OCI-LY3 (cell line): ENCODE data around the gene FBXL4.

ENCODE experiments used
- H2AFZ ChIP-seq: fragments of 200-600, 300-600 bp; shearing (Covaris generic); 2 replicates; pipeline ENCODE4 v1.6.0; 2014; ENCODE audit warnings: antibody characterized with exemption, low read depth, low read length
- H3K27ac ChIP-seq: fragments of 200-600, 300-600 bp; sonication (generic); 2 replicates; pipeline ENCODE4 v1.5.1; 2014; ENCODE audit warnings: mild to moderate bottlenecking, low read length, moderate library complexity, mixed read lengths
- H3K27me3 ChIP-seq: fragments of 200-600, 300-600 bp; sonication (generic); 2 replicates; pipeline ENCODE4 v1.6.1; 2014; ENCODE audit warnings: low read depth, low read length, mixed read lengths
- H3K36me3 ChIP-seq: fragments of 200-600, 300-600 bp; sonication (generic); replicated peaks from 2 replicates; pipeline ENCODE3; 2014; ENCODE audit warnings: low read depth, low read length, mixed read lengths
- H3K4me1 ChIP-seq: fragments of 300-600, 200-600 bp; sonication (generic); 2 replicates; pipeline ENCODE4 v1.6.1; 2014; ENCODE audit warnings: low read length, mixed read lengths
- H3K4me2 ChIP-seq: fragments of 200-600, 300-600 bp; sonication (generic); 2 replicates; pipeline ENCODE4 v1.6.1; 2014; ENCODE audit warnings: low read length, mixed read lengths
- H3K4me3 ChIP-seq: fragments of 300-600, 200-600 bp; sonication (generic); 2 replicates; pipeline ENCODE4 v1.5.1; 2014; ENCODE audit warnings: antibody characterized with exemption, mild to moderate bottlenecking, low read length, moderate library complexity
- H3K79me2 ChIP-seq: fragments of 300-600, 200-600 bp; shearing (Covaris generic); 2 replicates; pipeline ENCODE4 v1.6.1; 2014; ENCODE audit warnings: mild to moderate bottlenecking, low read length, mixed read lengths
- H3K9ac ChIP-seq: fragments of 300-600, 200-600 bp; shearing (Covaris generic); 2 replicates; pipeline ENCODE4 v1.6.0; 2014; ENCODE audit warnings: mild to moderate bottlenecking, low read length, moderate library complexity
- H3K9me3 ChIP-seq: fragments of 200-600, 300-600 bp; shearing (Covaris generic); 2 replicates; pipeline ENCODE4 v1.6.1; 2014; ENCODE audit warnings: low read length, mixed read lengths; ENCODE audit not compliant: insufficient read depth
- H4K20me1 ChIP-seq: fragments of 200-600, 300-600 bp; sonication (generic); 2 replicates; pipeline ENCODE4 v1.6.1; 2016; ENCODE audit warnings: low read length, mixed read lengths; ENCODE audit not compliant: insufficient read depth
- EZH2phosphoT487 ChIP-seq: fragments of 200-600 bp; shearing (Covaris generic); IDR thresholded peaks from 2 replicates; pipeline ENCODE4 v1.6.1; 2018; ENCODE audit warnings: antibody characterized with exemption, mixed run types, low read depth
- TF ChIP-seq, protein P1 (sequence below): fragments of 200-600, 300-600 bp; sonication (generic); IDR thresholded peaks from 2 replicates; pipeline ENCODE4 v1.5.1; 2014; ENCODE audit warnings: antibody characterized with exemption, low read length, low read depth

FBXL4 gene

DNA sequence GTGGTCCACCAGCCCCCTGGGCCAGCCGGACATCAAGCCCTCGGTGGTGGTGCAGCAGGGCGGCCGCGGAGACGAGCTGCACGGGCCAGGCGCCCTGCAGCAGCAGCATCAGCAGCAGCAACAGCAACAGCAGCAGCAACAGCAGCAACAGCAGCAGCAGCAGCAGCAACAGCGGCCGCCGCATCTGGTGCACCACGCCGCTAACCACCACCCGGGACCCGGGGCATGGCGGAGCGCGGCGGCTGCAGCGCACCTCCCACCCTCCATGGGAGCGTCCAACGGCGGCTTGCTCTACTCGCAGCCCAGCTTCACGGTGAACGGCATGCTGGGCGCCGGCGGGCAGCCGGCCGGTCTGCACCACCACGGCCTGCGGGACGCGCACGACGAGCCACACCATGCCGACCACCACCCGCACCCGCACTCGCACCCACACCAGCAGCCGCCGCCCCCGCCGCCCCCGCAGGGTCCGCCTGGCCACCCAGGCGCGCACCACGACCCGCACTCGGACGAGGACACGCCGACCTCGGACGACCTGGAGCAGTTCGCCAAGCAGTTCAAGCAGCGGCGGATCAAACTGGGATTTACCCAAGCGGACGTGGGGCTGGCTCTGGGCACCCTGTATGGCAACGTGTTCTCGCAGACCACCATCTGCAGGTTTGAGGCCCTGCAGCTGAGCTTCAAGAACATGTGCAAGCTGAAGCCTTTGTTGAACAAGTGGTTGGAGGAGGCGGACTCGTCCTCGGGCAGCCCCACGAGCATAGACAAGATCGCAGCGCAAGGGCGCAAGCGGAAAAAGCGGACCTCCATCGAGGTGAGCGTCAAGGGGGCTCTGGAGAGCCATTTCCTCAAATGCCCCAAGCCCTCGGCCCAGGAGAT is 112.4 kb downstream of the FBXL4 start:
- TF ChIP-seq EZH2phosphoT487: no peak
- TF ChIP-seq, protein P1, sequence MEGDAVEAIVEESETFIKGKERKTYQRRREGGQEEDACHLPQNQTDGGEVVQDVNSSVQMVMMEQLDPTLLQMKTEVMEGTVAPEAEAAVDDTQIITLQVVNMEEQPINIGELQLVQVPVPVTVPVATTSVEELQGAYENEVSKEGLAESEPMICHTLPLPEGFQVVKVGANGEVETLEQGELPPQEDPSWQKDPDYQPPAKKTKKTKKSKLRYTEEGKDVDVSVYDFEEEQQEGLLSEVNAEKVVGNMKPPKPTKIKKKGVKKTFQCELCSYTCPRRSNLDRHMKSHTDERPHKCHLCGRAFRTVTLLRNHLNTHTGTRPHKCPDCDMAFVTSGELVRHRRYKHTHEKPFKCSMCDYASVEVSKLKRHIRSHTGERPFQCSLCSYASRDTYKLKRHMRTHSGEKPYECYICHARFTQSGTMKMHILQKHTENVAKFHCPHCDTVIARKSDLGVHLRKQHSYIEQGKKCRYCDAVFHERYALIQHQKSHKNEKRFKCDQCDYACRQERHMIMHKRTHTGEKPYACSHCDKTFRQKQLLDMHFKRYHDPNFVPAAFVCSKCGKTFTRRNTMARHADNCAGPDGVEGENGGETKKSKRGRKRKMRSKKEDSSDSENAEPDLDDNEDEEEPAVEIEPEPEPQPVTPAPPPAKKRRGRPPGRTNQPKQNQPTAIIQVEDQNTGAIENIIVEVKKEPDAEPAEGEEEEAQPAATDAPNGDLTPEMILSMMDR: no peak
- Histone ChIP-seq H3K4me1 (no peaks in the 10 kb centered on the region), H3K9me3 (no peaks in the 10 kb centered on the region), H3K79me2 (no peaks in the 10 kb centered on the region), H4K20me1 (no peaks in the 10 kb centered on the region), H3K4me2 (no peak overlapping the region), H3K9ac (no peak overlapping the region), H3K27me3 (no peaks in the 10 kb centered on the region), H2AFZ (no peak overlapping the region), H3K27ac (no peak overlapping the region), H3K36me3 (no peaks in the 10 kb centered on the region), H3K4me3 (no peak overlapping the region)

DNA sequence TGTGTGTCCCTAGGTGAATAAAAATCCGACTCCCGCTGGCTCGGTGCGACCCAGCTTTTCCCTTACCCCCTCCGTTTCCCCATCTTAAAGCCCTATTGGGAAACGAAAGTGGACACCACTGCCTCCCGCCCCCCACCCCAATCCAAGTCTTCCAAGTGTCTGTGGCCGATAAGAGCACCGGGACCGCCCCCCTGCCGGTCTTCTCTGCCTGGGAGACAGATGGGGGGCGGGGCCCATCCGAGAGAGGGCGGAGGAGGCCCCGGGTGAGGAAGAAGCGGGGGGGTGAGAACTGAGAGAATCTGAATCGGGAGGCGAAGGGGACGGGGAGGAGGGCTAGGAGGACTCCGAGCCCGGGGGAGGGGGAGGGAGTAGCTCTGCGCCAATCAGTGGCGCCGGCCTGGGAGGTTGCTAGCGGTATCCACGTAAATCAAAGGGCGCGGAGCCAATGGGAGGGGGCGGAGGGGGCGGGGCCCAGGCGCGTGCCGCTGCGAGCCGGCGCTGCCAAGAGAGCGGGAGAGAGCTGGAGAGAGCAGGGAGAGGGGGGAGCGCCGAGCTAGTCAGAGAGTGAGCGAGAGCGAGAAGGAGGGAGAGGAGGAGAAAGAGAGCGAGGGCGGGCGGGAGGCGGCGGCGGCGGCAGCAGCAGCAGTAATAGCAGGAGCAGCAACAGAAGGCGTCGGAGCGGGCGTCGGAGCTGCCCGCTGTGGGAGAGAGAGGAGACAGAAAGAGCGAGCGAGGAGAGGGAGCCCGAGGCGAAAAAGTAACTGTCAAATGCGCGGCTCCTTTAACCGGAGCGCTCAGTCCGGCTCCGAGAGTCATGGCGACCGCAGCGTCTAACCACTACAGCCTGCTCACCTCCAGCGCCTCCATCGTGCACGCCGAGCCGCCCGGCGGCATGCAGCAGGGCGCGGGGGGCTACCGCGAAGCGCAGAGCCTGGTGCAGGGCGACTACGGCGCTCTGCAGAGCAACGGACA is 113.4 kb downstream of the FBXL4 start, which contains the start of gene POU3F2:
Gene POU3F2 (plus strand): TSS at position 515 of the 972 bp plus-strand sequence. CDS start 300 bp downstream, at position 815.
- Histone ChIP-seq H2AFZ (no peak within 1 kb of the TSS), H3K4me2 (no peak within 1 kb of the TSS), H3K27me3 (no peaks in the 10 kb centered on the region), H3K4me1 (no peaks in the 10 kb centered on the region), H3K36me3 (no peaks in the 10 kb centered on the region), H3K27ac (no peak within 1 kb of the TSS), H3K9ac (no peak within 1 kb of the TSS), H3K79me2 (no peaks in the 10 kb centered on the region), H3K9me3 (no peaks in the 10 kb centered on the region), H3K4me3 (no peak within 1 kb of the TSS), H4K20me1 (no peaks in the 10 kb centered on the region)
- TF ChIP-seq EZH2phosphoT487: no peak
- TF ChIP-seq, protein P1: no peak

DNA sequence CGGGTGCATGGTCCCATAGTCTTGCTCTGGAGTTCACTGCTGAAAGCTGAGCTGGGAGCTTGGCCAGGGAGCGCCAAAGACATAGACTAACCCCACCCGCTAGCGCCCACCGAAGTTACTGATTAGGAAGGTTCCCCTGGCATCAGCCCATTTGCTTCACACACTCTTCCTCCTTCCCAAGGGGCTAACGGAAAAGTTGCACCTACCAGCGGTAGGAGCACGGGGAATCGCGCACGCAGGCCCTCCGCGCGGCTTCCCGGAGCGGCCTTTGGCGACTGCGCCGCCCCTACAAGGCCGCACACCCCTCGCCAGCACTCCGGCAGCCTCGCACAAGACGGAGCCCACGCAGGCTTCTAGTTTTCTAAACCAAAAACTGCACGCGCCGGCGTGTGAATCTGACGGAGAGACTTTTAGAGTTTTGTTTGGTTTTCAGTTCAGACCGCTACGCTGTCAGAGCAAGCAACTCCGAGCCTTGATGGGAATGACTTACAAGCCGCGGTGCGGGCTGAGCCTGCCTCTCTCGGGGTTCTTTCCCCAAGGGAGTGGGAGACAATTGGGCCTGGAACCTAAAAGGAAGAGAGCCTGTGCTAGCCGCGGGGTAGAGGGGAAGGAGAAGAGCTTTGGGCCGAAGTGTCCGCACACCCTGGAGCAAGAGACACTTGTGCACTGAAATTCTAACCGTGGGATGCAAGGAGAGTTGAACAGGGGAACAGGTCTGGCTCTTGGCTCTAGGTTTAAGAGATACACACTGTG is 114.3 kb downstream of the FBXL4 start:
- TF ChIP-seq, protein P1: no peak
- no peak for TF ChIP-seq EZH2phosphoT487
- Histone ChIP-seq H3K9me3 (no peaks in the 10 kb centered on the region), H3K27ac (no peak overlapping the region), H2AFZ (no peak overlapping the region), H3K4me1 (no peaks in the 10 kb centered on the region), H3K4me3 (no peak overlapping the region), H4K20me1 (no peaks in the 10 kb centered on the region), H3K79me2 (no peaks in the 10 kb centered on the region), H3K27me3 (no peaks in the 10 kb centered on the region), H3K36me3 (no peaks in the 10 kb centered on the region), H3K9ac (no peak overlapping the region), H3K4me2 (no peak overlapping the region)

DNA sequence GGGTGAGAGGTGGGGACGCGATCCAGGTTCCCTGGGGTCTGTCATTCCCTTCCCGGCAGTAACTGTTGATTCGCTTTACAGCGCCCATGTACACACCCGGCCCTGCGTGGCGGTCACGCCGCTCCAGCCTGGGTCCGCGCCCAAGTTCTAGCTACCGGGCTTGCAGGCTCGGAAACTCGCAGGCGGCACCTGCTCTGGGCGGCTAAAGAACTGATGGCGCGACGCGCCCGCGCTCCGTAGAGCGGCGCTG is 114.8 kb downstream of the FBXL4 start:
- H3K4me2 ChIP-seq: no peak overlapping the region
- no peaks in the 10 kb centered on the region for H3K79me2 ChIP-seq
- no peak overlapping the region for H3K27ac ChIP-seq
- H4K20me1 ChIP-seq: no peaks in the 10 kb centered on the region
- TF ChIP-seq, protein P1: no peak
- no peak for TF ChIP-seq EZH2phosphoT487
- H3K9ac ChIP-seq: no peak overlapping the region
- no peaks in the 10 kb centered on the region for H3K36me3 ChIP-seq
- H2AFZ ChIP-seq: no peak overlapping the region
- H3K27me3 ChIP-seq: no peaks in the 10 kb centered on the region
- no peaks in the 10 kb centered on the region for H3K9me3 ChIP-seq
- H3K4me3 ChIP-seq: no peak overlapping the region
- no peaks in the 10 kb centered on the region for H3K4me1 ChIP-seq
